SJSA1 (cell line): Measurements from ENCODE around the gene LAMA5. TPM values are rescaled to one million over a fixed set of nuclear protein-coding genes. Genes with fewer than 3 reads are reported as not detected.

Experiments
- DNase-seq, 2 experiments: peaks; one replicate each; pipeline ENCODE4 v3.0.0-alpha.2; 2015 to 2020; ENCODE audit warnings: low spot score in 2 of 2, low read depth in 1 of 2
- H3K27ac ChIP-seq: fragments of 250-450 bp; sonication (Bioruptor Pico); 2 replicates; pipeline ENCODE4 v1.5.1; 2020; ENCODE audit warnings: mild to moderate bottlenecking, moderate library complexity
- H3K27me3 ChIP-seq: fragments of 250-450 bp; sonication (Bioruptor Pico); replicated peaks from 2 replicates; pipeline ENCODE4 v1.5.1; 2020; ENCODE audit warnings: mild to moderate bottlenecking, moderate library complexity
- H3K36me3 ChIP-seq: fragments of 250-450 bp; sonication (Bioruptor Pico); 2 replicates; pipeline ENCODE4 v1.5.1; 2020; ENCODE audit warnings: mild to moderate bottlenecking
- H3K4me1 ChIP-seq: fragments of 250-450 bp; sonication (Bioruptor Pico); replicated peaks from 2 replicates; pipeline ENCODE4 v1.6.1; 2021; ENCODE audit warnings: mild to moderate bottlenecking
- H3K4me3 ChIP-seq: fragments of 250-450 bp; sonication (Bioruptor Pico); 2 replicates; pipeline ENCODE4 v1.5.1; 2020; ENCODE audit warnings: mild to moderate bottlenecking
- H3K9me3 ChIP-seq: fragments of 250-450 bp; sonication (Bioruptor Pico); replicated peaks from 2 replicates; pipeline ENCODE4 v1.5.1; 2020; ENCODE audit warnings: mild to moderate bottlenecking
- total RNA-seq: library from RNA; depleted of rRNA; stranded (reverse); fragments of >200 nt; shearing (Covaris generic); gene quantifications from 2 replicates; pipeline ENCODE4 v1.2.3, GENCODE V29; 2014

LAMA5 gene
- total RNA-seq, 1 experiment from 2014 or later = 3.6 TPM

GRCh38 chr20:62396367-62397239 lies 29.5 kb upstream of the LAMA5 start:
- H3K27ac ChIP-seq = no peak overlapping the region
- H3K4me1 ChIP-seq = no peaks in the 10 kb centered on the region
- DNase-seq = no peak
- H3K36me3 ChIP-seq = peaks cover 28% of the 10 kb centered on the region
- H3K4me3 ChIP-seq = no peak overlapping the region
- no peaks in the 10 kb centered on the region for H3K27me3 ChIP-seq
- H3K9me3 ChIP-seq = no peaks in the 10 kb centered on the region

GRCh38 chr20:62395311-62396242 lies 28.5 kb upstream of the LAMA5 start:
- Histone ChIP-seq H3K4me3 (no peak overlapping the region), H3K9me3 (no peaks in the 10 kb centered on the region), H3K4me1 (no peaks in the 10 kb centered on the region), H3K27me3 (no peaks in the 10 kb centered on the region), H3K27ac (no peak overlapping the region), H3K36me3 (peaks cover 38% of the 10 kb centered on the region)
- no peak for DNase-seq

- Histone ChIP-seq H3K4me1 (no peaks in the 10 kb centered on the region), H3K27ac (no peak overlapping the region), H3K4me3 (no peak overlapping the region), H3K9me3 (no peaks in the 10 kb centered on the region), H3K27me3 (no peaks in the 10 kb centered on the region), H3K36me3 (peaks cover 49% of the 10 kb centered on the region)
- no peak for DNase-seq
Observed at GRCh38 chr20:62394248-62395245, 27.4 kb upstream of the LAMA5 start.

GRCh38 chr20:62393830-62394229 lies 26.7 kb upstream of the LAMA5 start:
- Histone ChIP-seq H3K4me1 (no peaks in the 10 kb centered on the region), H3K36me3 (peaks cover 56% of the 10 kb centered on the region), H3K4me3 (no peak overlapping the region), H3K27ac (no peak overlapping the region), H3K27me3 (no peaks in the 10 kb centered on the region), H3K9me3 (no peaks in the 10 kb centered on the region)
- DNase-seq = no peak

- no peak overlapping the region for H3K27ac ChIP-seq
- DNase-seq = no peak
- no peaks in the 10 kb centered on the region for H3K9me3 ChIP-seq
- H3K4me3 ChIP-seq = no peak overlapping the region
- H3K4me1 ChIP-seq = peaks cover under 1% of the 10 kb centered on the region; the same call in 1 of the 2 replicates
- H3K36me3 ChIP-seq = peaks cover 61% of the 10 kb centered on the region
- no peaks in the 10 kb centered on the region for H3K27me3 ChIP-seq
Observed at GRCh38 chr20:62393335-62393665, 26.2 kb upstream of the LAMA5 start.

GRCh38 chr20:62392621-62393334 lies 25.7 kb upstream of the LAMA5 start:
- Histone ChIP-seq H3K36me3 (peaks cover 66% of the 10 kb centered on the region), H3K27me3 (no peaks in the 10 kb centered on the region), H3K4me3 (no peak overlapping the region), H3K9me3 (no peaks in the 10 kb centered on the region), H3K4me1 (peaks cover 5% of the 10 kb centered on the region), H3K27ac (no peak overlapping the region)
- DNase-seq = no peak

GRCh38 chr20:62392077-62392418 lies 24.9 kb upstream of the LAMA5 start:
- Histone ChIP-seq H3K4me1 (peaks cover 11% of the 10 kb centered on the region), H3K4me3 (no peak overlapping the region), H3K27ac (no peak overlapping the region), H3K36me3 (peaks cover 73% of the 10 kb centered on the region), H3K9me3 (no peaks in the 10 kb centered on the region), H3K27me3 (no peaks in the 10 kb centered on the region)
- no peak for DNase-seq

GRCh38 chr20:62391165-62392076 lies 24.3 kb upstream of the LAMA5 start:
- Histone ChIP-seq H3K4me3 (no peak overlapping the region), H3K27me3 (no peaks in the 10 kb centered on the region), H3K4me1 (peaks cover 11% of the 10 kb centered on the region), H3K36me3 (peaks cover 78% of the 10 kb centered on the region), H3K27ac (no peak overlapping the region), H3K9me3 (no peaks in the 10 kb centered on the region)
- no peak for DNase-seq

- H3K4me1 ChIP-seq = peaks cover 12% of the 10 kb centered on the region
- H3K4me3 ChIP-seq = no peak overlapping the region
- peaks cover 81% of the 10 kb centered on the region for H3K36me3 ChIP-seq
- no peak for DNase-seq
- no peak overlapping the region for H3K27ac ChIP-seq
- H3K27me3 ChIP-seq = no peaks in the 10 kb centered on the region
- H3K9me3 ChIP-seq = no peaks in the 10 kb centered on the region
Observed at GRCh38 chr20:62390317-62391164, 23.4 kb upstream of the LAMA5 start.

GRCh38 chr20:62389601-62390087 lies 22.5 kb upstream of the LAMA5 start:
- no peak for DNase-seq
- H3K27me3 ChIP-seq = no peaks in the 10 kb centered on the region
- H3K36me3 ChIP-seq = peaks cover 83% of the 10 kb centered on the region
- H3K4me3 ChIP-seq = no peak overlapping the region
- H3K9me3 ChIP-seq = no peaks in the 10 kb centered on the region
- peaks cover 15% of the 10 kb centered on the region for H3K4me1 ChIP-seq
- H3K27ac ChIP-seq = no peak overlapping the region

GRCh38 chr20:62388839-62389600 lies 21.9 kb upstream of the LAMA5 start:
- Histone ChIP-seq H3K4me1 (peaks cover 15% of the 10 kb centered on the region), H3K36me3 (peaks cover 77% of the 10 kb centered on the region), H3K4me3 (no peak overlapping the region), H3K27ac (no peak overlapping the region), H3K27me3 (no peaks in the 10 kb centered on the region), H3K9me3 (no peaks in the 10 kb centered on the region)
- no peak for DNase-seq
